Endothelial cell of umbilical vein (primary cell): Measurements from ENCODE around the gene PAN3. TPM values are rescaled to one million over a fixed set of nuclear protein-coding genes. Genes with fewer than 3 reads are reported as not detected.

ENCODE experiments used
- BruUV-seq: library from RNA; stranded (reverse); fragments of 400-500 nt; replicated peaks from 2 replicates; lab custom pipeline; 2021; lab: Mats Ljungman, UMichigan
- CTCF ChIA-PET: fragments of 300-600, 350-600 bp; sonication (Branson Sonifier 250); formaldehyde crosslinking; loops from one replicate; lab custom pipeline; 2021; ENCODE audit warnings: antibody characterized with exemption, inconsistent platforms; lab: Charles Lee
- POLR2A ChIA-PET: fragments of 300-600, 350-600 bp; sonication (Branson Sonifier 250); formaldehyde crosslinking; loops from one replicate; lab custom pipeline; 2021; ENCODE audit warnings: antibody characterized with exemption, inconsistent platforms; lab: Charles Lee
- DNase-seq: peaks from one replicate; pipeline ENCODE4 v3.0.0-alpha.2; 2011; ENCODE audit warnings: low read depth, low spot score
- FAIRE-seq: peaks from 2 replicates; lab custom pipeline; 2011; peaks lifted over from hg19 to GRCh38; lab: Jason Lieb, UNC
- H2AFZ ChIP-seq: 2 replicates; pipeline ENCODE4 v1.6.0; 2012; ENCODE audit warnings: low read depth, low read length, control low read depth, inconsistent platforms
- H3K27ac ChIP-seq: 2 replicates; pipeline ENCODE4 v1.5.1; 2011; ENCODE audit warnings: low read depth, mild to moderate bottlenecking, control low read depth, low read length, moderate library complexity; ENCODE audit not compliant: insufficient read depth
- H3K27me3 ChIP-seq, 2 experiments: 2 replicates each; pipeline versions ENCODE4 v1.6.0 to v1.6.1; 2011; ENCODE audit warnings: low read length in 2 of 2, mixed read lengths in 1 of 2; ENCODE audit not compliant: control insufficient read depth in 2 of 2, insufficient read depth in 2 of 2
- H3K36me3 ChIP-seq, 2 experiments: 2 replicates in 1 of 2; 3 replicates in 1 of 2; pipeline ENCODE4 v1.5.1; 2011; ENCODE audit warnings: low read length in 2 of 2, mild to moderate bottlenecking in 1 of 2, moderate library complexity in 1 of 2; ENCODE audit not compliant: control insufficient read depth in 2 of 2, insufficient read depth in 2 of 2; ENCODE audit errors: extremely low read depth in 1 of 2
- H3K4me1 ChIP-seq: 3 replicates; pipeline ENCODE4 v1.5.1; 2011; ENCODE audit warnings: mild to moderate bottlenecking, low read length; ENCODE audit not compliant: control insufficient read depth, insufficient read depth; ENCODE audit errors: extremely low read depth
- H3K4me2 ChIP-seq: 2 replicates; pipeline ENCODE4 v1.6.1; 2011; ENCODE audit warnings: low read length, control low read depth, mixed read lengths; ENCODE audit not compliant: insufficient read depth
- H3K4me3 ChIP-seq, 3 experiments: fragments of 200-600 bp in 1 of 3; sonication (generic), shearing (Covaris generic) in 1 of 3; replicated peaks in 1 of 3; 2 replicates each; pipeline ENCODE4 v1.5.1; 2011 to 2016; ENCODE audit warnings: control low read depth in 3 of 3, low read length in 3 of 3, mild to moderate bottlenecking in 2 of 3, inconsistent platforms in 1 of 3, low read depth in 1 of 3, moderate library complexity in 1 of 3; ENCODE audit not compliant: insufficient read depth in 1 of 3
- H3K79me2 ChIP-seq: 2 replicates; pipeline ENCODE4 v1.6.0; 2012; ENCODE audit warnings: low read length, inconsistent platforms; ENCODE audit not compliant: control insufficient read depth, insufficient read depth
- H3K9ac ChIP-seq: replicated peaks from 2 replicates; pipeline ENCODE3; 2011; ENCODE audit warnings: low read length, control low read depth; ENCODE audit not compliant: insufficient read depth; ENCODE audit errors: extremely low read depth
- H3K9me1 ChIP-seq: replicated peaks from 3 replicates; pipeline ENCODE4 v1.6.0; 2011; ENCODE audit warnings: mild to moderate bottlenecking, low read length; ENCODE audit not compliant: control insufficient read depth, insufficient read depth; ENCODE audit errors: extremely low read depth
- H3K9me3 ChIP-seq: replicated peaks from 2 replicates; pipeline ENCODE4 v1.5.1; 2012; ENCODE audit warnings: low read length, inconsistent platforms; ENCODE audit not compliant: control insufficient read depth, insufficient read depth
- H4K20me1 ChIP-seq: replicated peaks from 2 replicates; pipeline ENCODE3; 2011; ENCODE audit warnings: mild to moderate bottlenecking, low read length; ENCODE audit not compliant: control insufficient read depth, insufficient read depth; ENCODE audit errors: extremely low read depth
- EZH2 ChIP-seq: IDR thresholded peaks from 2 replicates; pipeline ENCODE4 v1.6.1; 2012; ENCODE audit warnings: borderline replicate concordance, low read depth, mild to moderate bottlenecking, moderate library complexity, low read length, inconsistent platforms; ENCODE audit not compliant: severe bottlenecking
- FOS ChIP-seq: IDR thresholded peaks from 2 replicates; pipeline ENCODE4 v1.6.1; 2011; ENCODE audit warnings: mild to moderate bottlenecking, low read length, moderate library complexity, borderline replicate concordance; ENCODE audit not compliant: insufficient read depth
- GATA2 ChIP-seq: IDR thresholded peaks from 2 replicates; pipeline ENCODE4 v1.7.0; 2011; ENCODE audit warnings: low read depth, mild to moderate bottlenecking, moderate library complexity, mixed read lengths, low read length; ENCODE audit not compliant: insufficient read length, insufficient read depth
- JUN ChIP-seq: IDR thresholded peaks from 2 replicates; pipeline ENCODE4 v1.6.1; 2011; ENCODE audit warnings: borderline replicate concordance, low read depth; ENCODE audit not compliant: insufficient read length, insufficient read depth
- MYC ChIP-seq: IDR thresholded peaks from one replicate; pipeline ENCODE4 v1.6.1; 2011; ENCODE audit warnings: mild to moderate bottlenecking, low read depth, low read length
- POLR2A ChIP-seq: IDR thresholded peaks from 2 replicates; pipeline ENCODE4 v1.6.1; 2012; ENCODE audit warnings: low read depth, mild to moderate bottlenecking, control low read depth, low read length
- POLR2AphosphoS5 ChIP-seq: IDR thresholded peaks from 2 replicates; pipeline ENCODE4 v1.6.1; 2012; ENCODE audit warnings: low read depth, mild to moderate bottlenecking, control low read depth, low read length, moderate library complexity; ENCODE audit not compliant: insufficient read depth
- dilution Hi-C: fragments of 300-500 bp; cut with MboI; formaldehyde crosslinking; loops from one replicate; pipeline ENCODE4 v1.15.0; 2019; ENCODE audit warnings: low sequenced_read_pairs; ENCODE audit not compliant: extremely low pct_ligation_motif_present
- intact Hi-C: fragments of 100-400 bp; cut with micrococcal nuclease; formaldehyde crosslinking; loops from one replicate; pipeline ENCODE4 v1.10.0; 2022
- polyA plus RNA-seq, 4 experiments: library from polyadenylated mRNA; depleted of rRNA in 3 of 4; stranded (reverse) in 3 of 4; unstranded in 1 of 4; fragments of >200 nt; gene quantifications; 2 replicates each; pipeline versions ENCODE4 v1.2.1 to v1.2.3, GENCODE V29; 2011 to 2012; ENCODE audit warnings: missing spikeins in 1 of 4
- total RNA-seq: library from RNA; stranded (reverse); gene quantifications from 2 replicates; pipeline ENCODE4 v1.2.3, GENCODE V29; 2021
- TF ChIP-seq, protein P1 (sequence below): IDR thresholded peaks from 2 replicates; pipeline ENCODE4 v1.6.1; 2011; ENCODE audit not compliant: insufficient read depth, insufficient read length
- TF ChIP-seq, protein P2 (sequence below), 2 donors: IDR thresholded peaks; 1 replicate in 1 of 2; 2 replicates in 1 of 2; pipeline ENCODE4 v1.5.1; 2011; ENCODE audit warnings: low read length in 2 of 2, mild to moderate bottlenecking in 2 of 2, moderate library complexity in 2 of 2, control low read depth in 1 of 2, inconsistent platforms in 1 of 2, low read depth in 1 of 2; ENCODE audit not compliant: insufficient read depth in 1 of 2; ENCODE audit errors: extremely low read depth in 1 of 2

PAN3 gene
- total and polyA plus RNA-seq, 2 donors (not counting 3 experiments of a cell fraction or from before 2014, with no cell fraction given), result 8.5 to 31.9 TPM

DNA sequence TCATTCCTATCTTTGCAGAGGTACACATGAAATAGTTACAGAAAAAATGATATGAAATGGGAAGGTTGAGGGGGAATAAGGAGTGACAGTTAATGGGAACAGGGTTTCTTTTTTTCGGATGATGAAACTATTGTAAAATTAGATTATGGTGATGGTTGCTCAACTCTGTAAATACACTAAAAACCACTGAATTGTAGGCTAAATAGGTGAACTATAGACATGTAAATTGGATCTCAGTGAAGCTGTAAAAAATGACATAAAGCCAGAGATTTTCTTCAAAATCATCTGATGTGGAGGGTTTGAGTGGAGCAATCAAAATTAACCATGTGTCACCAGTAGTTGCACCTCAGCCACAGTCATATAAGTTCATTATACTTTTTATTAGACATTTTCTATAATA, 31.4 kb upstream of the PAN3 start:
- FAIRE-seq (no peak), DNase-seq (no peak)
- H3K27ac ChIP-seq, result no peak overlapping the region
- no peak overlapping the region for H2AFZ ChIP-seq
- H3K4me3 ChIP-seq, result no peak overlapping the region
- intact Hi-C loops (no loop called here), dilution Hi-C loops (no loop called here)
- no peak overlapping the region for H3K9ac ChIP-seq
- no peaks in the 10 kb centered on the region for H4K20me1 ChIP-seq
- CTCF ChIA-PET, result no interaction called here
- H3K9me3 ChIP-seq, result no peaks in the 10 kb centered on the region
- H3K79me2 ChIP-seq, result no peaks in the 10 kb centered on the region
- no peaks in the 10 kb centered on the region for H3K4me1 ChIP-seq
- H3K4me2 ChIP-seq, result no peak overlapping the region
- no peak for TF ChIP-seq GATA2
- TF ChIP-seq, protein P1, sequence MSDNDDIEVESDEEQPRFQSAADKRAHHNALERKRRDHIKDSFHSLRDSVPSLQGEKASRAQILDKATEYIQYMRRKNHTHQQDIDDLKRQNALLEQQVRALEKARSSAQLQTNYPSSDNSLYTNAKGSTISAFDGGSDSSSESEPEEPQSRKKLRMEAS, result no peak
- no peak for TF ChIP-seq JUN
- no peak for TF ChIP-seq EZH2
- TF ChIP-seq POLR2AphosphoS5, result no peak
- no peak for TF ChIP-seq FOS
- no peak for TF ChIP-seq MYC
- TF ChIP-seq, protein P2, sequence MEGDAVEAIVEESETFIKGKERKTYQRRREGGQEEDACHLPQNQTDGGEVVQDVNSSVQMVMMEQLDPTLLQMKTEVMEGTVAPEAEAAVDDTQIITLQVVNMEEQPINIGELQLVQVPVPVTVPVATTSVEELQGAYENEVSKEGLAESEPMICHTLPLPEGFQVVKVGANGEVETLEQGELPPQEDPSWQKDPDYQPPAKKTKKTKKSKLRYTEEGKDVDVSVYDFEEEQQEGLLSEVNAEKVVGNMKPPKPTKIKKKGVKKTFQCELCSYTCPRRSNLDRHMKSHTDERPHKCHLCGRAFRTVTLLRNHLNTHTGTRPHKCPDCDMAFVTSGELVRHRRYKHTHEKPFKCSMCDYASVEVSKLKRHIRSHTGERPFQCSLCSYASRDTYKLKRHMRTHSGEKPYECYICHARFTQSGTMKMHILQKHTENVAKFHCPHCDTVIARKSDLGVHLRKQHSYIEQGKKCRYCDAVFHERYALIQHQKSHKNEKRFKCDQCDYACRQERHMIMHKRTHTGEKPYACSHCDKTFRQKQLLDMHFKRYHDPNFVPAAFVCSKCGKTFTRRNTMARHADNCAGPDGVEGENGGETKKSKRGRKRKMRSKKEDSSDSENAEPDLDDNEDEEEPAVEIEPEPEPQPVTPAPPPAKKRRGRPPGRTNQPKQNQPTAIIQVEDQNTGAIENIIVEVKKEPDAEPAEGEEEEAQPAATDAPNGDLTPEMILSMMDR (IDR thresholded peaks at IDR 0.05; ENCODE audit: extremely low read depth in 1 of 2, insufficient read depth in 1 of 2, low read depth in 1 of 2, low read length in 2 of 2), result no peak
- no peak for TF ChIP-seq POLR2A
- POLR2A ChIA-PET, result no interaction called here
- H3K27me3 ChIP-seq, result peaks cover 3 to 31% of the 10 kb centered on the region in 2 experiments
- no TSS peak for BruUV-seq
- no peaks in the 10 kb centered on the region for H3K9me1 ChIP-seq
- no peaks in the 10 kb centered on the region for H3K36me3 ChIP-seq
